AG04449 (cell line): Measurements from ENCODE around the gene RAPGEF2.

Source experiments
- CTCF ChIA-PET: fragments of 350-600 bp; formaldehyde crosslinking; extraction: SDS; loops from one replicate; lab custom pipeline; 2021; ENCODE audit warnings: antibody characterized with exemption; lab: Yijun Ruan, JAX
- POLR2A ChIA-PET: fragments of 400-600, 350-600 bp; formaldehyde crosslinking; extraction: SDS; loops from one replicate; lab custom pipeline; 2020; ENCODE audit warnings: antibody characterized with exemption, inconsistent platforms; lab: Yijun Ruan, JAX
- DNase-seq: peaks from one replicate; pipeline ENCODE4 v3.0.0-alpha.2; 2010; ENCODE audit warnings: low read depth, low spot score
- H3K4me3 ChIP-seq: 2 replicates; pipeline ENCODE4 v1.5.1; 2011; ENCODE audit warnings: low read depth, mild to moderate bottlenecking, control low read depth, low read length
- CTCF ChIP-seq: IDR thresholded peaks from one replicate; pipeline ENCODE4 v1.5.1; 2011; ENCODE audit warnings: mild to moderate bottlenecking, moderate library complexity, low read length, control low read depth, inconsistent platforms; ENCODE audit not compliant: insufficient read depth; ENCODE audit errors: missing control alignments

Gene RAPGEF2

DNA sequence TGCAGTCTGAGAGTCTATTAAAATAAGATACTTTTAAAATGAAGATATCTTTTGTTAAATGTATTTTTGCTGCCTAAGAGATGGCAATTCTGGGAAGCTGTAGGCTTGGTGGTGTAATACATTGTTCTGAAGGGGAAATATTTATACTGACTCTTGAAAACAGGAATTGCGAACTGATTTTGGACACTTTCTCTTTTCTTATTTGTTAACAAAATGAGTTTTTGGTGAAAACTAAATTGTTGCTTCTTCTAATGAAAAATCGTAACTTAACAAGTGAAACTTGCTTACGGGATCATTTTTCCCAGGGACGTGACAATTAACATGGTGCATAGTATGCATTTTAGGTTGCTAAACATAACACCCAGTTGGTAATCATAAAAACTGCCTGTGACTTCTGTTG is 71.0 kb downstream of the RAPGEF2 start:
- H3K4me3 ChIP-seq, result no peak overlapping the region
- POLR2A ChIA-PET, result no interaction called here
- DNase-seq, result no peak
- CTCF ChIA-PET, result interaction anchor here (1.5 to 3.6 kb wide), 4 partner anchors 13 to 316 kb away, joined by 3 to 23 read pairs (median 6); no protein-coding TSS in a partner anchor
- TF ChIP-seq CTCF, result no peak

DNA sequence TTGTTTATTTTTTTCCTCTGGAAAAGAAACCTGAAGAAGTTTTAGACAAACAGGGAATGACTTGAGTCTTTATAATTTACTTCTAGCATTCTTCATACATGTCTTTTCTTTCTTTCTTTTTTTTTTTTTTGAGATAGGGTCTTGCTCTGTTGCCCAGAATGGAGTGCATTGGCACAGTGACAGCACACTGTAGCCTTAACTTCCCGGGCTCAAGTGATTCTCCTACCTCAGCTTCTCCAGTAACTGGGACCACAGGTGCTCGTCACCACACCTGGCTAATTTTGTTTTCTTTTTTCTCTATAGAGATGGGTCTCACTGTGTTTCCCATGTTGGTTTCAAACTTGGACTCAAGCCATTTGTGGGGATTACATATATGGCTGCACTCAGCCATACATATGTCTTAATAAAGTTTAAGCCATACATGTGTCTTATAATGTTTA is 71.8 kb downstream of the RAPGEF2 start:
- ChIA-PET POLR2A (no interaction called here), CTCF (interaction anchor here (1.7 to 3.6 kb wide), 2 partner anchors 12 to 317 kb away, joined by 3 to 23 read pairs; no protein-coding TSS in a partner anchor)
- DNase-seq, result no peak
- no peak for TF ChIP-seq CTCF
- H3K4me3 ChIP-seq, result no peak overlapping the region

- H3K4me3 ChIP-seq, result peak overlapping the region; percentile 27
- peak; percentile 50 for TF ChIP-seq CTCF
- ChIA-PET POLR2A (no interaction called here), CTCF (interaction anchor here (0.6 to 1.0 kb wide), 12 partner anchors 10 to 451 kb away, joined by 3 to 11 read pairs (median 3); no protein-coding TSS in a partner anchor)
- peak; percentile 67 for DNase-seq
These were observed 72.5 kb downstream of the RAPGEF2 start for GRCh38 chr4:159175085-159175988.

DNA sequence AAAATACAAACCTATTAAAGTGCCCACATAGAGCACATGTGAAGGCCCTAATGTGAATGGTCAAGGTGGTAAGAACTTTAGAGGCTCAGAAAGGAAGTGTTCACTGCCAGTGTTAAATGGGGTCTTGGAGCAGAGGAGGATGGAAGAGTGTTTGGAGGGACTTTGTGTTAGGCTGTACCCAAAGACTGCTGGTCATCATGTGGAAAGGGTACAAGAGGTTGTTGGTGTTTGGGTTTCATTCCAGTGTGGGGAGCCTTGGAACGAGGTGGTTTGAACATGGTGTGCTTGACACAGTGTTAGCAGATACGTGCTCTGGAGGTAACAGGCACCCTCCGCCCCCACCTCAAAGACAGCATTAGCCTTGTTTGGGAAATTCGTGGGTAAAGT is 73.1 kb downstream of the RAPGEF2 start:
- TF ChIP-seq CTCF, result no peak
- no peak overlapping the region; the same call in 1 of the 2 replicates for H3K4me3 ChIP-seq
- ChIA-PET POLR2A (no interaction called here), CTCF (interaction anchor here (0.6 to 1.0 kb wide), 12 partner anchors 9 to 452 kb away, joined by 3 to 11 read pairs (median 3); no protein-coding TSS in a partner anchor)
- DNase-seq, result no peak

DNA sequence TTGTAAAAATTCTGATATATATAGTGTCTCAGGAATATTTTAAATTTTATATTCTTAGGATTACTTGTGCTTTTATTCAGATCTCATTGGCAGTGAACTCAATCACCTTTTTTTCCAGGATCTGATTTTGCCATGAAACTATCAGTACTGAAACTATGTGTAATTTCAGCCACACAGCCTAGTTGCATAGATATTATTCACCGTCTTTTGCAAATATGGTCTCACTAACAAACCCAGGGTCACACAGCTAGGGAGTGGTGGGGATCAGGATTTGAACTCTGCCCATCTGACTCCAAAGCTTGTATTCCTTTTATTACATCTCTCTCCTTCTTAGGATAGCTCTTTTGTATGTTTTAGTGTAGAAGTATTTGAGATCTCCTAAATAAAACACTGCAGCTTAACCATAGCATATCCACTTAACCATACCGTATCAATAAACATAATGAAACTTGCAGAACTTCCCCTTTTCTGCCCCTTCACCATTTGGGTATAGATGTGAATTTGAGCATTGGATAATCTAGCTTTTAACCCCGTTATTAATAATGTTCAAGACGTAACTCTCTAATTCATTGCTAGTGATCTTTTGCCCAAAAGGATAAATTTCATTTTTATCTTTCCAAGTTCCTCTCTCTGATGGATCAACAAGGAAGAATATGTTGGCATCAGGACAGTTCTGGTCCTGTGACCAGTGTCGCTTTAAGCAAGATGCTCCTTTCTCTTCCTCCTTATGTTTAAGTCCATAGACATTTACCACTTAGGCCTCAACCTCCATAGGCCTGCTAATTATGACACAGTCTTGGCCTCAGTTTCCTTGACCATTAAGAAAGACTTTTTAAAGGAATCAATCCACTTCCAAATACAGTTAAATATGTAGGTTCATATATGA is 74.6 kb downstream of the RAPGEF2 start:
- no peak for TF ChIP-seq CTCF
- no peak overlapping the region for H3K4me3 ChIP-seq
- POLR2A ChIA-PET, result no interaction called here
- CTCF ChIA-PET, result interaction anchor here (0.8 to 3.9 kb wide), 8 partner anchors 13 to 467 kb away, joined by 3 to 28 read pairs (median 4); no protein-coding TSS in a partner anchor
- DNase-seq, result no peak
